Measurements from ENCODE around the gene OR1I1.

The OR1I1 gene

DNA sequence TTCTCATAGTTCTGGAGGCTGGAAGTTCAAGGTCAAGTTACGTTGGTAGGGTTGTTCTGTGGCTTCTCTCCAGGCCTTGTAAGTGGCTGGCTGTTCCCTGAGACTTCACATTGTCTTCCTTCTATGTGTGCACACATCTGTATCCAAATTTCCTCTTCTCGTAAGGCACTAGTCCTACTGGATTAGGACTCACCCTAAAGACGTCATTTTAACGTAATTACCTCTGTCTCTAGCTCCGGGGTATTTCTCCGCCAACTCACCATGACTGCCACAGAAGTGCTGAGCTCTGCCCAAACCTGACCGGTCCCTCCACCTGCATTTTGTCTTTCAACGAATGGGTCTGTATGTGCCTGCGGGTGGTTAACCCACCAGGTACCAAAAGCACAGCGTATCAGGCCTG lies 16.4 kb downstream of the OR1I1 start:
- DNase-seq (ENCODE audit: low read depth) = no peak

DNA sequence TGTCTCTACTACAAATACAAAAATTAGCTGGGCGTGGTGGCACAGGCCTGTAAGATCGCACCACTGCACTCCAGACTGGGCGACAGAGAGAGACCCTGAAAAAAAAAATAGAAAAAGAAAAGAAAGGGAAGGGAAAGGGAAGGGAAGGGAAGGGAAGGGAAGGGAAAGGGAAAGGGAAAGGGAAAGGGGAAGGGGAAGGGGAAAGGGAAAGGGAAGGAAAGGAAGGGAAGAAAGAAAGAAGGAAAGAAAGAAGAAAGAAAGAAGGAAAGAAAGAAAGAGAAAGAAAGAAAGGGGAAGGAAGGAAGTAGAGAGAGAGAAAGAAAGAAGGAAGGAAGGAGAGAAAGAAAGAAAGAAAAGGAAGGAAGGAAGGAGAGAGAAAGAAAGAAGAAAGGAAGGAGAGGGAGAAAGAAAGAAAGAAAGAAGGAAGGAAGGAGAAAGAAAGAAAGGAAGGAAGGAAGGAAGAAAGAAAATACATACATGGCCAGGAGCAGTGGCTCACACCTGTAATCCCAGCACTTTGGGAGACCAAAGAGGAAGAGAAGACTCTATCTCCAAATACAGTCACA lies 17.1 kb downstream of the OR1I1 start:
- no peak for DNase-seq (ENCODE audit: low read depth)

DNA sequence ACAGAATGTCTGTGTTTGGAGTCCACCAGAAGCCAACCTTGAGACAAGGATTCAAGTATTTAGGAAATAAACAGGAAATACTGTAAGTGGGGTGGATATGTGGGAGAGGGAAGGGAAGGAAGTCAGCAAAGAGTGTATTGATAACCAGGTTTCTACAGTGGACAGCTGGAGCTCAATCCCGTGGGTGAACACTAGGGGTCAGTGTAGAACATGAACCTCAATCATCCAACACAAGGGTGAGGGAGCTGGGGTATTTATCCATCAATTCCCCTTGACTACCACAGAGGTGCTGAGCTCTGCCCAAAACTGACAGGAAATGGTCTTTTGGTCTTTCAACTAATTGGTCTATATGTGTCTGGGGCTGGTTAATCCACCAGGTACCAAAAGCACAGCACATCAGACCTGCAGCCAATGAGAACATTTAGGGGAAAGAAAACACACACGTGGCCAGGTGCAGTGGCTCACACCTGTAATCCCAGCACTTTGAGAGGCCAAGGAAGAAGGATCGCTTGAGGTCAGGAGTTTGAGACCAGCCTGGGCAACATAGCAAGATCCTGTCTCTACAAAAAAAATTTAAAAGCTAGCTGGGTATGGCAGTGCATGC lies 19.6 kb downstream of the OR1I1 start:
- no peak for DNase-seq (ENCODE audit: low read depth)

DNA sequence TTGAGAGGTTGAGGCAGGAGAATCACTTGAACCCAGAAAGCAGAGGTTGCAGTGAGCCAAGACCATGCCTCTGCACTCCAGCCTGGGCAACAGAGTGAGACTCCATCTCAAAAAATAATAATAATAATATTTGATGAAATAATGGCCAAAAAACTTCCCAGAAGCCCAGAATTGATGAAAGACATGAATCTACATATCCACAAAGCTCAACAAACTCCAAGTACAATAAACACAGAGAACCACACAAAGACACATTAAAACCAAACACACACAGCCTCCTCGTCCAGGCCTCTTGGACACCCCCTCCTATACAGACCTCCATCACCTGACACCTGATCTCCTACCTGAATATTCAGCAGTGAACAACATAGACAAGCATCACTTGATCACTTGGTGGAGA lies 22.0 kb downstream of the OR1I1 start:
- no peak for DNase-seq (ENCODE audit: low read depth)

- DNase-seq (ENCODE audit: low read depth) = no peak
Measured at GRCh38 chr19:15104411-15104810, 22.4 kb downstream of the OR1I1 start.

DNA sequence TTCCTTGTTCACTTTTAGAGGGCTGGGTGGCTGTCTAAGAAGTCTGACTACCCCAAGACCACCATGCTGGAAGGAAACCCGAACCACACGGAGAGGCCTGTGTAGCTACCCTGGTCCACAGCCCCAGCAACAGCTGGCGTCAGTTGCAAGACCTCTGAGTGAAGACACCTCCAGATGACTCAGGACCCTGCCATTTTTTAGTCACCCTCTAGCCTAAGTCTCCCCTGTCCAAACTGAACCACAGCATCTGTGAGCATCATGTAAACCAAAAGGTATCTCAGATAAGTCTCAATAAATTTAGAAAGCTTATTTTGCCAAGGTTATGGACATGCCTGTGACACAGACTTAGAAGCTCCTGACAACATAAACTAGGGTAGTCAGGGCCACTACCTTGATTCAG lies 23.0 kb downstream of the OR1I1 start:
- DNase-seq (ENCODE audit: low read depth) = no peak

DNA sequence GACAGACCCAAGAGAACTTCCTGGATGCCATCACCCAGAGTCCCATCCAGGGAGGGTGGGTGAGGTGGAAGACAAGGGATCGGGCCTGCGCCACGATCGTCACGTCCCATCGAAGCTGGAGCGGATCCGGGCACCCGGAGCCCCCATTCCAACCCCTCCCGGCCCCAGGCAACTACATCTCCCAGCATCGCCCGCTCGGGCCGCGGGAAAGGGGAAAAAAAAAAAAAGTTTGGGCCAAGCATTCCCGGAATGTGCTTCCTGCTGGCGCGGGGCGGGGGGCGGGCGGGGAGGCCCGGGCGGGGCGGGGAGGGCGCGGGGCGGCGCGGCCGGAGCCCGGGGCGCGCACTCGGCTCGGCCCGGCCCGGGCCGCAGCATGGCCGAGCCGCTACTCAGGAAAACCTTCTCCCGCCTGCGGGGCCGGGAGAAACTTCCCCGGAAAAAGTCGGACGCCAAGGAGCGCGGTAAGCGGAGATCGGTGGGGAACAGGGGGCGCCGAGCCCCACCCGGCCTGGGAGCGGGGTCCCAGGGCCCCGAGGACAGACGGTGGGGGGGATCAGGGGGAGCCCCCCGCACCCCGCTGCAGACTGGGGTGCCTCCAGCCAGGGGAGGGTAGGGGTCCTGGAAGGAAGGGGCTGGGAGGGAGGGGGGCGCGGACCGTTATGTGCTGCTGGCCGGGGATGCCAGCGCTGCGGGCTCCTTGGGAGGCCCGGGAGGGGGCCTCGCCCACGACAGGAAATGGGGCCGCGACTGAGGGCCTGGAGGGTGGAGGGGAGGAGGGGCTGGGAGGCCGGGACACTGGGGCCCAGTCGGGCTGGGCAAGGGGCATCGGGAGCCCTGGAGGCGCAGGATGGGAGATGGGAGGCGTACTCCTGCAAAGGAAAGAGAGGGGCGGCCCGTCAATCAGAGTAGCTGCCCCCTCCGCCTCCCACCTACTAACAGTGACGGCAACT lies 25.3 kb downstream of the OR1I1 start, which contains the start of gene SYDE1:
TSS of gene SYDE1 (plus strand) at position 341 of the 950 bp plus-strand sequence. CDS start at position 374, 33 bp downstream.
- no peak for DNase-seq (ENCODE audit: low read depth)

GRCh38 chr19:15108145-15108844 lies 26.3 kb downstream of the OR1I1 start:
- DNase-seq (ENCODE audit: low read depth) = no peak

- no peak for DNase-seq (ENCODE audit: low read depth)
Measured at GRCh38 chr19:15108845-15109767, 27.1 kb downstream of the OR1I1 start.

DNA sequence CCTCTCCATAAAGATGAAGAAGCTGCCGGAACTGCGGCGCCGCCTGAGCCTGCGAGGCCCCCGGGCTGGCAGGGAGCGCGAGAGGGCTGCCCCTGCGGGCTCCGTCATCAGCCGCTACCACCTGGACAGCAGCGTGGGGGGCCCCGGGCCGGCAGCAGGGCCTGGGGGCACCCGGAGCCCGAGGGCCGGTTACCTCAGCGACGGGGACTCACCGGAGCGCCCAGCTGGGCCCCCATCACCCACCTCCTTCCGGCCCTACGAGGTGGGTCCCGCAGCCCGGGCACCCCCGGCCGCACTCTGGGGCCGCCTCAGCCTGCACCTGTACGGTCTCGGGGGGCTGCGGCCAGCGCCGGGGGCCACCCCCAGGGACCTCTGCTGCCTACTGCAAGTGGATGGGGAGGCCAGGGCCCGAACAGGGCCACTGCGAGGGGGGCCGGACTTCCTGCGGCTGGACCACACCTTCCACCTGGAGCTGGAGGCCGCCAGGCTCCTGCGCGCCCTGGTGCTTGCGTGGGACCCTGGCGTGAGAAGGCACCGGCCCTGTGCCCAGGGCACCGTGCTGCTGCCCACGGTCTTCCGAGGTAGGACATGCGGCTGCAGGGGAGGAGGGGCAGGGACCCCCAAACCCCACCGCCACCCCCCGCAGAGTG lies 27.9 kb downstream of the OR1I1 start:
- no peak for DNase-seq (ENCODE audit: low read depth)

GRCh38 chr19:15110418-15110815 lies 28.4 kb downstream of the OR1I1 start:
- DNase-seq (ENCODE audit: low read depth) = no peak

DNA sequence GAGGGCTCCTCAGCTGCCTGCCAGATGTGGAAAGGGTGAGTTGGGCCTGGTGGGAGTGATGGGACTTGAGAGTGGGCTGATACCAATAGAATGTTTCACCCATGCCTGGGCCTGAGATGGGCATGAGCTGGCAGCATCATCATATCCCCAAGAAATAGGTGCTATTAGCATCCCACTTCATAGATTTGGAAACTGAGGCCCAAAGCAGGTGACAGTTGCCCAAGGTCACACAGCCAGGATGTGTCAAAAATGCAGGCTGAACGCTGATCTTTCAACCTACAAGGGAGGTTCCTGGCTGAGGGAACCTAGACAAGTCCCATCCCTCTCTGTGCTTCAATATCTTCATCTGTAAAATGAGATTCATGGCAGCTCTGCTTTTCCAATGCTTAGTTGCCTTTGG lies 29.7 kb downstream of the OR1I1 start:
- DNase-seq (ENCODE audit: low read depth) = no peak

DNA sequence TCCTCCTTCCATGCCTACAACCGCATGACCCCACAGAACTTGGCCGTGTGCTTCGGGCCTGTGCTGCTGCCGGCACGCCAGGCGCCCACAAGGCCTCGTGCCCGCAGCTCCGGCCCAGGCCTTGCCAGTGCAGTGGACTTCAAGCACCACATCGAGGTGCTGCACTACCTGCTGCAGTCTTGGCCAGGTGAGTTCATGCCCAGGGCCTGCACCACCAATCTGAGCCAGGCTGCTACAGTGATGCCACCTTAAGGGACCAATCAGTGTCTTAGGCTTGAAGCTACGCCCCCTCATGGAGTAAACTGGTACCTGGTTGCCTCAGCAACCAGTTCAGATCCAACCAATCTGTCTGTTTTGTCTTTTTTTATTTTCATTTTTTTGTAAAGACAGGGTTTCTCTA lies 30.4 kb downstream of the OR1I1 start:
- no peak for DNase-seq (ENCODE audit: low read depth)

DNA sequence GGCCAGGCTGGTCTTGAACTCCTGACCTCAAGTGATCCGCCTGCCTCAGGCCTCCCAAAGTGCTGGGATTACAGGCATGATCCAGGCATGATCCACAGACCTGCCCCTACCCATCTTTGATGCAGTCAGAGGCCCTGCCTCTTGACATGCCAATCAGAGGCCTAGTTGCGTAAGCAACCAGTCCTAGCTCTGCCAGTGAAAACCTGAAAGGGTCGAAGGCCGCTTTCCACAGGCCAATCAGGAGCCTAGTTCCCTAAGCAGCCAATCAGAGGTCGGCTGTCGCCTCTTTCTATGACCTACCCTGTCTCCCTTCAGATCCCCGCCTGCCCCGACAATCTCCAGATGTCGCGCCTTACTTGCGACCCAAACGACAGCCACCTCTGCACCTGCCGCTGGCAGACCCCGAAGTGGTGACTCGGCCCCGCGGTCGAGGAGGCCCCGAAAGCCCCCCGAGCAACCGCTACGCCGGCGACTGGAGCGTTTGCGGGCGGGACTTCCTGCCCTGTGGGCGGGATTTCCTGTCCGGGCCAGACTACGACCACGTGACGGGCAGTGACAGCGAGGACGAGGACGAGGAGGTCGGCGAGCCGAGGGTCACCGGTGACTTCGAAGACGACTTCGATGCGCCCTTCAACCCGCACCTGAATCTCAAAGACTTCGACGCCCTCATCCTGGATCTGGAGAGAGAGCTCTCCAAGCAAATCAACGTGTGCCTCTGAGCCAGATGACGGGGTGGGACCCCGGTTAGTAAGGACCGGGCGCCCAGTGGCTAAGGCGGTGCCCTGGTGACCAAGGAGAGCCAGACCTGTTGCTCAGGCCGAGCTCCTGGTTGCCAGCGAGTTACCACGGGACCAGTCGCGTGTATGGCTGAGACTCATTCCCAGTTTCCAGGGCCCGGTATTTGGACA lies 31.5 kb downstream of the OR1I1 start:
- DNase-seq (ENCODE audit: low read depth) = no peak

GRCh38 chr19:15114153-15114540 lies 32.1 kb downstream of the OR1I1 start:
- no peak for DNase-seq (ENCODE audit: low read depth)

- no peak for DNase-seq (ENCODE audit: low read depth)
Measured at GRCh38 chr19:15115080-15115479, 33.1 kb downstream of the OR1I1 start.

DNA sequence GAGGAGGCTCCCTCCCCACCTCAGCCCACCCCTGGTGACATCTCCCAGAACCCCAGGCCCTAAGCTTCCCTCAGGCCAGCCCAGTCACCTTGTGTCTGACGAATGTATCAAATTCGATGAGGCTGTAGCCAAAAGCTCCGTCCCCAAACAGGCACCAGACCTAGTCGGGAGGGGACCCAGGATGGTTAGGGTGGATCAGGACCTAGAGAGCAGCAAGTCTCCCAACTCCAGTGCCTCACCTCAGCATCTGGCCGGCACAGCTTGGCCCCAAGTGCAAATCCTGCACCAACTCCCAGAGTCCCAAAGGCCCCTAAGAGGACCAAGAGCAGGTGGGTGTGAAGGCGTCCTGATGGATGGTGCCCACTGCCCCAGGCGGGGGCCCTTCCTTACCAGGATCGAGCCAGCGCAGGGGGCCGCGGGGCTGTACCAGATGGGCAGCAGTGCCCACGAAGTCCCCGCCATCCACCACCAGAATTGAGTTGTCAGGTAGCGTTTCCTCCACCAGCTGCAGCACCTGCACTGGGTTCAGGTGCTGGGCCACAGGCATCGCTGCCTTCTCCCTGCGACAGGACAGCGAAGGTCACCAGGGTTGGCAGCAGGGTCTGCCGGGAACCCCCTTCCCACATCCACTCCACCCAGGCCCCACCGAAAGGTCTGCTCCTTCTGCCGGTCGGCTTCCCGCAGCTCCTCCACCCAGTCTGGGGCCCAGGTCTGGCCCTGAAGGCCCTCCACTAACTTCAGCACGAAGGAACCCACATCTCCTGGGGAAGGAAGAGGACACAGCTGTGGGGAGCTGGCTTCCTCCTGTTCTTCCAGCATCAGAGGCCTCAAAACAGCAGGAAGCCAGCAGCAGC lies 34.0 kb downstream of the OR1I1 start:
- no peak for DNase-seq (ENCODE audit: low read depth)

- no peak for DNase-seq (ENCODE audit: low read depth)
Measured at GRCh38 chr19:15116856-15117255, 34.8 kb downstream of the OR1I1 start.

DNA sequence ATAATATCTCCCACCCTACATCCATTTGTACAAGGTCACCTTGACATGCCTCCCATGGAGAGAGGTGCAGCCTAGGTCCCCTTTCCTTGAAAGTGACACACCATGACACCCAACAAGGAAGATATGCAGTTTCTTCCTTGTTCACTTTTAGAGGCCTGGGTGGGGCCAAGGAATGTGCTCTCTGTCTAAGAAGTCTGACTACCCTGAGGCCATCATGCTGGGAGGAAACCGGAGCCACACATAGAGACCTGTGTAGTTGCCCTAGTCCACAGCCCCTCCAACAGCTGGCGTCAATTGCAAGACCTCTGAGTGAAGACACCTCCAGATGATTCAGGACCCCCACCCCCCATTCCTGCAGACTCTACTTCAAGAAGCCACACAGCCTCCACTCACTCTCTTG lies 36.2 kb downstream of the OR1I1 start:
- no peak for DNase-seq (ENCODE audit: low read depth)

All from stimulated activated CD8-positive, alpha-beta memory T cell treated with anti-CD3 and anti-CD28 coated beads, Interleukin-12 subunit alpha, Interleukin-12 subunit beta, amount 100 ng/mL, for 4 hours (primary cell).